Measurements from ENCODE around the gene PRDM11. TPM values are rescaled to one million over a fixed set of nuclear protein-coding genes. Genes with fewer than 3 reads are reported as not detected.

The PRDM11 gene
- total and polyA plus RNA-seq, 2 of the 8 experiments (the other 6 are each of a cell fraction or from before 2014, with no cell fraction given), result 3.6 to 11.7 TPM

DNA sequence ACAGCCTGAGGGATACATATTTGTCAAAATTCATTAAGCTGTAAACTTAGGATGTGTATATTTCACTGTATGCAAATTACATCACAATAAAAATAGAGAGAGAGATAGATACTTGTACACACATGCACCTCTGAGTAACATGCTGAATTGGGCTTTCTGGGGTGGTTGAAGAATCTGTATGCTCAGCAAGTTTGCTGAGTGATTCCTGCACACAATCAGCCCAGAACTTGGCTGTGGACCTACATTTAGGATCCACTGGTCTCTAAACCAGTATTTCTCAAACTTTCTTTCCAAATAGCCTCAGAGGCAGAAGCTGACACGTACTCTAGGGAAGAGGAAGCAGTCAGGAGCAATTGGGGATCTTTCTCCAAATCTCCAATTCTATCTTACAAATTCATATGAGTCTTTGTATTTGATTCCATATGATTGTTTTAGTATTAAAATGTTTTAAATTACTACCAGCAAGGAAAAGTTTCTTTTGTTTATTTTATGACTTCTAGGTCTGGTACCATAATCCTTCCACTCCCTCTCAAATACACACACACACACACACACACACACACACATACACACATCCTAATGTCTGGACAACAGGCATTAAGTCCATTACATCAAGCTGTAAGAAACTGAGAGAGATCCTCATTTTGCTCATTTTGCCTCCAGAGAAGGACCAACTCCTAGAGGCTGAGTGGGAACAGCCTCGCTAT is 119.7 kb downstream of the PRDM11 start:
- Histone ChIP-seq H3K23ac (ENCODE audit: insufficient read length) (no peak overlapping the region), H3K79me1 (ENCODE audit: low read depth, low read length) (no peaks in the 10 kb centered on the region), H3K27me3 (replicated peaks in 1 of 4; ENCODE audit: control insufficient read depth in 3 of 4, extremely low read depth in 1 of 4, insufficient read depth in 3 of 4, low read length in 3 of 4) (peaks cover 0 to 7% (median under 1%) of the 10 kb centered on the region in 4 experiments; a peak in 3 of 7 replicates), H4K91ac (replicated peaks; ENCODE audit: insufficient read length, low read length) (no peak overlapping the region), H3K4me1 (replicated peaks in 1 of 4; ENCODE audit: control insufficient read depth in 3 of 4, insufficient read depth in 4 of 4, low read length in 3 of 4) (peaks cover 0 to 2% (median 0%) of the 10 kb centered on the region in 4 experiments; a peak in 1 of 7 replicates), H3K14ac (ENCODE audit: insufficient read length) (no peak overlapping the region), H3K56ac (replicated peaks; ENCODE audit: insufficient read length, low read depth, low read length) (no peak overlapping the region), H2AFZ (ENCODE audit: low read length) (no peak overlapping the region), H3K4ac (replicated peaks; ENCODE audit: insufficient read length, low read depth, low read length) (no peak overlapping the region), H3K27ac (ENCODE audit: low read depth, low read length) (no peak overlapping the region), H2BK5ac (ENCODE audit: low read depth, low read length) (no peak overlapping the region), H3K23me2 (ENCODE audit: low read depth, low read length) (no peaks in the 10 kb centered on the region; the same call in 1 of the 2 replicates), H2BK15ac (ENCODE audit: low read length) (no peak overlapping the region), H4K8ac (ENCODE audit: extremely low read depth, insufficient read depth, low read length) (no peak overlapping the region), H3K9me3 (ENCODE audit: insufficient read depth in 2 of 2, low read depth in 1 of 2, low read length in 1 of 2) (no peaks in the 10 kb centered on the region), H4K5ac (ENCODE audit: insufficient read length, low read depth, low read length) (no peak overlapping the region), H2BK20ac (ENCODE audit: low read length) (no peak overlapping the region), H3K4me3 (ENCODE audit: extremely low read depth in 1 of 4, insufficient read depth in 2 of 4, low read depth in 3 of 4, low read length in 4 of 4) (no peak overlapping the region), H3K36me3 (ENCODE audit: control insufficient read depth in 2 of 4, insufficient read depth in 4 of 4, low read length in 3 of 4) (no peaks in the 10 kb centered on the region), H3K18ac (ENCODE audit: extremely low read depth, low read length) (no peak overlapping the region), H3K79me2 (ENCODE audit: control insufficient read depth in 1 of 2, insufficient read depth in 2 of 2, low read length in 2 of 2) (no peaks in the 10 kb centered on the region), H3K9ac (replicated peaks in 1 of 4; ENCODE audit: extremely low read depth in 1 of 4, low read depth in 3 of 4, low read length in 3 of 4) (no peak overlapping the region), H2BK12ac (ENCODE audit: low read depth, low read length) (no peak overlapping the region), H4K20me1 (replicated peaks in 1 of 2; ENCODE audit: control insufficient read depth in 1 of 2, insufficient read depth in 2 of 2, low read length in 2 of 2) (no peaks in the 10 kb centered on the region), H3K4me2 (ENCODE audit: insufficient read depth in 1 of 2, low read depth in 2 of 2, low read length in 2 of 2) (no peak overlapping the region), H2BK120ac (replicated peaks; ENCODE audit: low read depth, low read length) (no peak overlapping the region), H2AK5ac (ENCODE audit: low read depth, low read length) (no peak overlapping the region)
- POLR2A ChIA-PET (ENCODE audit: partially characterized antibody), result no interaction called here
- no peak for FAIRE-seq
- DNase-seq (ENCODE audit: low read depth in 1 of 2, low spot score in 2 of 2), result no peak
- WGBS, 2 experiments (ENCODE audit: extremely low coverage in 1 of 2, insufficient coverage in 1 of 2, insufficient read length in 1 of 2, insufficient replicate concordance in 2 of 2, low coverage in 1 of 2, low lambda C conversion rate in 2 of 2, missing lambda C conversion rate in 1 of 2), result 71% methylated on average over 2 of the region's 2 CpGs; no CpG with 5 or more reads in 1 of the 2 experiments
- CTCF ChIA-PET (ENCODE audit: partially characterized antibody), result interaction anchor here (0.6 to 13.0 kb wide), 31 partner anchors 8 to 492 kb away, joined by 3 to 211 read pairs (median 4); partner anchors contain the start of gene SYT13
- TF ChIP-seq, protein P1, sequence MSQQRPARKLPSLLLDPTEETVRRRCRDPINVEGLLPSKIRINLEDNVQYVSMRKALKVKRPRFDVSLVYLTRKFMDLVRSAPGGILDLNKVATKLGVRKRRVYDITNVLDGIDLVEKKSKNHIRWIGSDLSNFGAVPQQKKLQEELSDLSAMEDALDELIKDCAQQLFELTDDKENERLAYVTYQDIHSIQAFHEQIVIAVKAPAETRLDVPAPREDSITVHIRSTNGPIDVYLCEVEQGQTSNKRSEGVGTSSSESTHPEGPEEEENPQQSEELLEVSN (IDR thresholded peaks at IDR 0.05), result no peak
- TF ChIP-seq BCL11A (IDR thresholded peaks at IDR 0.05; ENCODE audit: low read depth in 2 of 2, low read length in 2 of 2) (no peak), SP2 (IDR thresholded peaks at IDR 0.05; ENCODE audit: low read length) (no peak)
- TF ChIP-seq, protein P2, sequence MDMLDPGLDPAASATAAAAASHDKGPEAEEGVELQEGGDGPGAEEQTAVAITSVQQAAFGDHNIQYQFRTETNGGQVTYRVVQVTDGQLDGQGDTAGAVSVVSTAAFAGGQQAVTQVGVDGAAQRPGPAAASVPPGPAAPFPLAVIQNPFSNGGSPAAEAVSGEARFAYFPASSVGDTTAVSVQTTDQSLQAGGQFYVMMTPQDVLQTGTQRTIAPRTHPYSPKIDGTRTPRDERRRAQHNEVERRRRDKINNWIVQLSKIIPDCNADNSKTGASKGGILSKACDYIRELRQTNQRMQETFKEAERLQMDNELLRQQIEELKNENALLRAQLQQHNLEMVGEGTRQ (IDR thresholded peaks at IDR 0.05; ENCODE audit: low read length), result no peak

Measured in H1 (cell line).